GM19193 (cell line): ENCODE measurements around the gene MRPL23.

Experiments used
- POLR2A ChIP-seq: IDR thresholded peaks from 4 replicates; pipeline ENCODE4 v1.6.1; 2011; ENCODE audit not compliant: insufficient read depth, insufficient read length; ENCODE audit errors: extremely low read depth

Gene MRPL23

DNA sequence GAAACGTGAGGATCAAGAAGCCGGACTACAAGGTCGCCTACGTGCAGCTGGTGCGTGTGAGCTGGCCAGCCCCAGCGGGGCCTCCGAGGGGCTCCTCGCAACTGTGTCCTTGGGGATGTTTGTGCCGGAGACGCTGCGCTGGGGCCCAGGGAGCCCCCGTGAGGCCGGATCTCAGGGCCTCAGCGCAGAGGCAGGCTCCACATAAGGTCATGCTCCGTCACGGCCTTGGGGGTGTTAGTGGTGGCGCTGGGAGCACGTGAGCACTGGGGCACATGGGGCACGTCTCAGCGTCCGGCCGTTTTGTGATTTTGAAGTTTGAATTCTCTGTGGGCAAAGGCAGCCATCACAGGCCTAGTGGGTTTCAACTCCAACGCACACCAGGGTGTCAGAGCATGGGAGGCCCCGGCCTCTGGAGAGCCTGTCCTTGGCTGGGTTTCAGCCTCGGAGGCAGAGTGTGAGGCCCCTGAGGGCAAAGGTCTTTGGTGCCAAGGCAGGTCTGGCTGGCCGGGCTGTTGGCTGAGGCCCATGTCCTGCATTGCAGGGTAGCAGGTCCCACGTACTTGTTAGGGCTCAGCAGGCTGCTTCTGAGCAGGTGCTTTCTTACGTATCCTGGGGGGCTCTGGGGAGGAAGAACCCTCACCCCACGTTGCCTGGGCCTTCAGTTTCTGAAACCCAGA lies 5.8 kb downstream of the MRPL23 start:
- TF ChIP-seq POLR2A, result no peak

DNA sequence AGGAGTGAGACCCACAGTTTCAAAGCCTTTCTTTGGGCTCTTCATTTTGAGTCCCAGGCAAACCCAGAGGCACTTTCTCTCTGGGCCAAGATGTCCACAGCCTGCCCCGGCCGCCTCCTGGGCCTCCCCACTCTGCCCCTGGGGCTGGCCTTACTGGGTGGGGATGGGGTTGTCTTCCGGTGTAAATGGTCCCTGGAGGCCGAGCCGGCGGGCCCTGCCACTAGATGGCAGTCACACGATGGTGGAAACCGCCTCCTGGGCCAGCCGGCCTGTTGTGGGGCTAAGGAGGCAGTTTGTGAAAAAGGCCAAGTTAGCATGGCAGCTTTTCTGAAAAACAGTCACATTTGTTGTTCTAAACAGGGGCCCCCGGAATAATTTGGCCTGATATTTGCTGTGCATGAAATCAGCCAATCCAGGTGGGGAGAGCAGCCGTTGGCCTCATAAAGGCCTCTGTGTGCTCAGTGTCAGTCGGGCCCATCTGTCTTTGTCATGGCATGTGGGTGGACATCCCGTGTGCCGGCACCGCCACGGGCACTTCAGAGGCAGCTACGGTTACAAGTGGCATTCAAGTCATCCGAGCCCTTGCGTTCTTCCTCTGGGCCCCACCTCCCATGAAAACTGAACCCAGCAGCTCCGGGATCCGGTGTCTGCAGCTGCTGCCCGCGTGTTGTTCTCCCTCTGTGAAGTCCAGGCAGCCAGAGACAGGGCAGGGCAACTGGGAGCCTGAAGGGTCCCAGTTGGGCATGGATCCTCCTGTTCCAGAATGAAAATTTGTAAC lies 6.5 kb downstream of the MRPL23 start:
- no peak for TF ChIP-seq POLR2A

DNA sequence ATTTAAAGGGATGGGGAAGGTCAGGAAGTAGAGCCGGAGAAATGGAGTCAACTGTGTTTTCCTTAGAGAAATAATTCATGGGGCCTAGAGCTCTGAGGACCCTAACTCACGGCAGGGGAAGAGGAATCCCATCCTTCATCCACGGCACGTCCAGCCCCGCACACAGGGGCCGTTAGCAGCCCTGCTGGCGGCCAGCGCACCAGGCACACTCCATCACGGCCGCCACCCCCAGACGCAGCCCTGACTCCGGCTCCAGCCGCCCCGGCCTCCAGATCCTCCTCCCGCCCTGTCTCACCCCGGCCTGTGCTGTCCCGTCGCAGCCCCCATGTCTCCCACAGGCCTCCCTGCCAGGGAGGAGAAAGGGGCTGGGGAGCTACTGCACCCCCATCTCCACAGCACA lies 11.2 kb downstream of the MRPL23 start:
- TF ChIP-seq POLR2A, result no peak

- no peak for TF ChIP-seq POLR2A
Observed at GRCh38 chr11:1959786-1960185, 12.7 kb downstream of the MRPL23 start.

DNA sequence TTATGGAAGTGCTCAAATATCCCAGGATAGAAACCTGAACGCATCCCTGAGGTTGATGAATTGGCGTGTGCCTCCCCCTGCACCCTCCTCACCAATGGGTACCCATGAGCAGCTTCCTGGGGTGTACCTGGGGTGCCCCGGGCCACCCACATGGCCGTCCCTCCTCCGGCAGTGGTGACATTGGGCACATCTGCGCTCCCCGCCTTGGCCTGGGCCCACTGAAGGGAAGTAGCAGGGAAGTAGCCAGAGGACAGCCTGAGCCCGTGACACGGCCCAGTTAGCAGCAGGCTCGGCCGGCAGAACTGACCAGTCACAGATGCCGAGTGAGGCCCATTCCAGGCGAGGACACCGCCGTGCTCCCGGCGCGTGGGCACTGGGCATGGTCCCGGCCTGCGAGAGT lies 16.7 kb downstream of the MRPL23 start:
- no peak for TF ChIP-seq POLR2A

DNA sequence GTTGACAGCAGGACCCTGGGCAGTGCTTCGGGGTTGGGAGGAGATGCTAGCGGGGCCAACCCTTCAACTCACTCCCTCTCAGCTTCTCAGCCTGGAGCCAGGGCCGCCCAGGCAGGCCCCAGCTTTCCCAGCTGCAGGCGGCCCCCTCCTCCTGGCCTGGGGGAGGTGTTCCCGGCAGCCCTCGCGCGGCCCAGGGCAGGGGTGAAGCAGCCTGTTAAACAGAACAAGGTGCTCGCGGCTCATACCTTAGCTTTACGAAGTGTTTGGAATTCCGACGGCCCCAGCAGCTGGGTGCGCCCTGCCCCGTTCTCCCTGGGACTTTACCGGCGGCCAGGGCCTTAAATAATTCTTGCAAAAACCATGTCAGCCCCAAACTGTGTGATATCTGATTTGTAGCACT lies 17.2 kb downstream of the MRPL23 start:
- no peak for TF ChIP-seq POLR2A

- no peak for TF ChIP-seq POLR2A
Observed at GRCh38 chr11:1964955-1965354, 17.8 kb downstream of the MRPL23 start.

DNA sequence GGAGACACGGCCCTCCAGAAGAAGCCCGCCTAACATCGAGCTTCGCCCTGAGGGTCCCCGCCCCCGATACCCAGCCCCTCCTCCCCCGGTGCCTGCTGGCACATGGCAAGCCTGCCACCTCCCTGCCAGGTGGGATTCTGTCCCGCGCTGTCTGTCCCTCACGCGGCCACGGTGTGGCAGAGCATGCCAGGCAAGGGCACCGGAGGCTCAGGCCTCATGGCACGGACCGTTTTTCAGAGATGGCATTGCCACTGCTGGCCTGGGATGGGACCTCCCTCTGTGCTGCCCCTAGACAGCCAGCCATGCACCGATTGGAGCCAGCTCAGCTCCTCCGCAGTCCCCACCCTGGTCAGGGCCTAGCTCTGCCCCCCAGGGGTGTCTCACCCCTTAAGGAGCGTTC lies 19.4 kb downstream of the MRPL23 start:
- no peak for TF ChIP-seq POLR2A

- TF ChIP-seq POLR2A, result no peak
Observed at GRCh38 chr11:1967641-1968225, 20.6 kb downstream of the MRPL23 start.

DNA sequence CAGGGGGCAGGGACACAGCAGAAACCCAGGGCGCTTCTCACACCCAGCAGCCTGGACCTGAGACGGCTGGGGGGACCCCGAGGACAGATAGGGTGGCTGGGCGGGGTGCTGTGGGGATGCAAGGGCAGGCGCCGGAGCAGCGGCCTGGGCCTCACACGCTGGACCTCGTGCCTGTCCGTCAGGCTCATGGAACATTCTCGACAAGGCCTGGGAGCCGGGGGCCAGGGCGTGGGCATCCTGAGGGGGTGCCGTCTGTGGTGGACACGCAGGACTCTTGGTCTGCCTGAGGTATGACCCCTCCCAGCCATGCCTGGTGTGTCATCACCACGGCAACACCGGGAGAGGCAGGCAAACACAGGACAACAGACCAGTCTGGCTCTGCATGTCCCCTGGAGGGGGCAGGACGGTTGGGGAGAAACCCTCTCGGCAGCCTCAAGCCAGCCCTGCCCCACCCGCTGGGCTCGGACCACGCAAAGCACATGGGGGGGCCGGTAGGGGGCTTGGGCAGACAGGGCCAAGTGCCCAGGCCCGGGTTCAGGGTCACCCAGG lies 21.4 kb downstream of the MRPL23 start:
- TF ChIP-seq POLR2A, result no peak

- no peak for TF ChIP-seq POLR2A
Observed at GRCh38 chr11:1969035-1969434, 21.9 kb downstream of the MRPL23 start.

DNA sequence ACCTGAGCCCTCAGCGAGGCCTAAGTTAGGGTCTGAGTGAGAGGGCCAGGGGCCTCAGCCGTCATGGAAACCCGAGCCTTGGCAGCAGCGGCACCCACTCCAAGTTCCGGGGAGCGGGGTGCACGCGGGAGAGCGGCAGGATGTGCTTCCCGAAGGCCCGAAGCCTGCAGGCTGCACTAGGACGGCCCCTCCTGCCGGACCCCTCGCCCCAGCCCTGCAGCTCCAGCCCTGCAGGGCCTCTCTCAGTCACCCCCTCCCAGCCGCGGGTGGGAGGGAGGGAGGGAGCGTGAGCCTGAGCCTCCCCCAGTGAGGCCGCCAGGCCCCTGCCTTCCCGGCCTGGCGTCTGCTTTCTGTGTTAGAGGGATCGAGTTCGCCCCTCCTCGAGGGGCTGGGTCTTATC lies 22.6 kb downstream of the MRPL23 start:
- TF ChIP-seq POLR2A, result no peak

DNA sequence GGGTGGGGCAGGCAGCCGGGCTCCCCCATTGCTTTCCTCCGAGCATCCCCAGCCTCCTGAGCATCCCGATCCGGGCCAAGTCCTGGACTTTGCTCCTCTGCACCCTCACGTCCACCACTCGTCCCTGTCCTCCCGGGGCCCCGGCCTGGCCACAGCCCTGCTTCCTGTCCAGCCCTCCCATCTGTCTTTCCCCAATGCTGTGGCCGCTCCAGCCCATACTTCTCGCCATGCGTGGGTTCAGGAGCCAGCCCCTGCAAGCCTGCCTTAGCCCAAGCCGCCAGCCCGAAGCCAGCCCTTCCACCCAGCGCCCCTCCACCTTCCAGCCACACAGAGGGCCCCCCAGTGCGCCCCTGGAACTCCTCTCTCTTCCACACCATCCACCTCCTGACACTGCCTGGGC lies 23.8 kb downstream of the MRPL23 start:
- no peak for TF ChIP-seq POLR2A

DNA sequence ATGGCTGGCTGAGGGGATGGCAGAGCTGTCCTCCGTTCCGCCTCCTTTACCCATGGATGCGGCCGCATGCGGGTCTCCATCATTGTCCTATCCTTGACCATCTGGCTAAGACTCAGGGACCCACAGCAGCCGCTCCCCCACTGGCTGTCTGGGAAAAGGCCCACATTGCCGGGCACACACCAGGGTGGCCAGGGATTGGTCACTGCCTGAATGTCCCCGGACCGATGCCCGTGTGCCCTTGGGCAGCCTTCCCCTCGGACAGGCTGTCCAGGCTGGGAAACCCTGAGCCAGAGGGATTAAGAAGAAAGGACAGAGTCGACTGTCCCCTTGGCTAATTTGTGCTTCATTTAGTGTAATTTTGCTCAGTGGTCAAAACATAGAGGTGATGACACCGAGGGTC lies 28.1 kb downstream of the MRPL23 start:
- no peak for TF ChIP-seq POLR2A

DNA sequence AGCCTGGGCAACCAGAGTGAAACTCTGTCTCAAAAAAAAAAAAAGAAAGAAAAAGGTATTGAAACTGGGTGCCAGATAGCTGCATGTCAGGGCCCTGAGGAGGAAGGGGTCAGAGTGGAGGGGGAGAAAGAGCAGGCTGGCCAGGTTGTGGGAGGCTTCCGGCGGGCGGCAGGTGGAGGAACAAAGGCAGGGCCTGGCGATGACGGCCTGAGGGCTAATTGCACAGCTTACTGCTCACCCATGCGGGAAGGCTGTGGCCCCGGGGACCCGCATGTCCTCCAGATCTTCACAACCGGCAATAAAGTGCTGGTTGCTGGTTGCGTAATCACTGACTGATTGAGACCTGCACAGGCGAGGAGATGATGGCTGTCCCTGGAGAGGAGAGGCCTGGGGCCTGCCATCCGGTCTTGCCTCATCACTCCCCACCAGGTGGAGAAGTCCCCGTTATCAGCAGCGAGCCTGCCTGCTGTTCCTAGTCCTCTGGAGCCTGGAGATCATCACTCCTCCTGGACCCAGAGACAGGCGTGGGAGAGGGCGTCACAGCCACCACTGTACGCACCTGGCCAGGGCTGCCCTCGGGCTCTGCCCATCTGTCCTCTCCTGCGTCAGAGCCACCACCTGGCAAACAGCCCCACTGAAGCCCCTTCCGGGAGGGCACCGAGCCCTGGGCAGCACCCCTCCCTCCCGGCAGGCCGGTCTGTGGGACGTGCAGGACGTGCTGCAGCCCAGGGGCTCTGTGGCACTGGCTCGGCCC lies 31.8 kb downstream of the MRPL23 start:
- TF ChIP-seq POLR2A, result no peak
